ENCODE measurements around the gene PDAP1. TPM values are rescaled to one million over a fixed set of nuclear protein-coding genes. Genes with fewer than 3 reads are reported as not detected.

The PDAP1 gene
- polyA plus RNA-seq, 1 of the 3 experiments (the other 2 are of a cell fraction), result 389 TPM

DNA sequence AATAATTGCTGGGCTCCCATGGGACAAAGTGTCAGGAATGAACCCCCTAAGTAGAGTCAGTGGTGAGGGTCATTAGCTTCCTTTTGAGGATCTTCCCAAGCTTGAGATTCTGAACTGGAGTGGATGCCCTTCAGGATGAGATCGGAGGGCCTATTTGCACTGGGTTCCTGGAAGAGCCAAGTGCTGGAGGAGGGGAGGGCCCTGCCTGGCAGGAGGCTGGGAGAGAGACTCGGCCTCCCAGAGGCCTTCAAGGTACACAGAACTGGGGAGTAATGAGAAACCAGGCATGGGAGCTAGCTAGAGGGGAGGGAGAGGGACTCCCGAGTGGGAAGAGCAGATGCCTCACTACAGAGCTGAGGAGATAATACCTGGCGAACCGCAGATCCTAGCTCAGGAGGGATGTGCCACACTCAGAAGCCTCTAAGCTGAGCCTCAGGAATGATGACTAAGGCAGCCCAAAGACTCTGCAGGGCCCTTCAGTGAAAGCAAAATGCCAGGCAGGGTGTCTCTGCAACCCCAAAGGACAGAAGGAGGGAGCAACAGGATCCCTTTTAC lies 9.4 kb downstream of the PDAP1 start:
- CTCF ChIA-PET, result interaction anchor here (2.8 to 3.2 kb wide), 2 partner anchors 9 to 16 kb away, joined by 10 to 16 read pairs; partner anchors contain the start of genes BUD31 and PDAP1
- POLR2A ChIA-PET, result interaction anchor here (10.2 kb wide), 1 partner anchor 8 kb away, joined by 102 read pairs; the partner anchor contains the start of genes BUD31 and PDAP1
- peaks cover 61% of the 10 kb centered on the region for H4K20me1 ChIP-seq (ENCODE audit: insufficient read depth)

DNA sequence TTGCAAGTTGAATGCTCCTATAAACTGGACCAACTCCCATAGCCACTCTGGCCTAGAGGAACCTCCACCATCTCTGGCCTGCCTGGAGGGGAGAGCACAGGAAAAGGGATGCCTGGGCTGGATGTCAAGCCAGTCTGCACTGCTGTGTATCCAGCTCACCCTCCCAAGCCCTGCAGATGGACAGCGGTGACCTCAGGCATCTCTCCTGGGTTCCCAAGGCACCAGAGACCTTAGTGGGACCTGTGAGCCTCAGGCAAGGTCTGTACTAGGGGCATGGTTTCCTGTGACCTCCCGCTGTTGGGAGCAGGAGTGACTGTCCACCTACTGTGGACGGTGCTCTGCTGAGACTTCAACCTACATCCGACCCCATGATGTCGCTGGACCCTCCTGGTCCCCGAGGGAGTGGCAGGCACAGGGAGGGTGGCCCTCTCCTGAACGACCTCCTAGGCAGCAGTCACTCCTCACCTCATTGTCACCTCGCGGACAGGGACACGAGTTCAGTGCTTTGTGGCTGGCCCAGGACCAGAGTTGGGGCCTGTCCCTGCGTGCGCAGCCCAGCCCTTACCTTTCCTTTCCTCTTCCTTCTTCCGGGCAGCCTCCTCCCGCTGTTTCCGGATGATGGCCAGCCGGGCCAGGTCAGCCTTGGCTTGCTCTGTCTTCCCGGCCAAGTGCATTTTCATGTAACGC lies 11.0 kb downstream of the PDAP1 start:
- Histone ChIP-seq H3F3A (replicated peaks; ENCODE audit: insufficient read depth) (peaks cover 66% of the 10 kb centered on the region), H3K4me1 (ENCODE audit: control insufficient read depth in 1 of 2, insufficient read depth in 2 of 2, low read depth in 1 of 2, low read length in 1 of 2) (peaks cover 0 to 12% of the 10 kb centered on the region in 2 experiments; a peak in 1 of 4 replicates), H3K79me2 (ENCODE audit: insufficient read depth) (peaks cover 25% of the 10 kb centered on the region; the same call in 1 of the 2 replicates), H3K27me3 (ENCODE audit: insufficient read depth) (no peaks in the 10 kb centered on the region), H2AFZ (ENCODE audit: low read depth) (no peak overlapping the region), H3K9ac (no peak overlapping the region), H4K20me1 (ENCODE audit: insufficient read depth) (peaks cover 60% of the 10 kb centered on the region), H3K36me3 (replicated peaks in 1 of 2; ENCODE audit: control insufficient read depth in 1 of 2, insufficient read depth in 2 of 2, low read length in 1 of 2) (peaks cover 49 to 65% of the 10 kb centered on the region in 2 experiments), H3K4me3 (ENCODE audit: low read depth in 2 of 2, low read length in 1 of 2) (no peak overlapping the region), H3K9me2 (no peaks in the 10 kb centered on the region), H3K27ac (ENCODE audit: low read depth in 2 of 2, low read length in 1 of 2) (peak overlapping the region in 1 of 2 experiments; percentile 3; a peak in 1 of 4 replicates), H3K4me2 (no peak overlapping the region), H3K9me3 (no peaks in the 10 kb centered on the region)
- CTCF ChIA-PET, result interaction anchor here (1.2 kb wide), 1 partner anchor 10 kb away, joined by 3 read pairs; no protein-coding TSS in a partner anchor
- DNase-seq, result no peak
- 87% methylated on average over 15 of the region's 18 CpGs for WGBS (ENCODE audit: low lambda C conversion rate)
- TF ChIP-seq MXI1 (IDR thresholded peaks at IDR 0.05; ENCODE audit: low read depth, low read length), result no peak
- no peak for TF ChIP-seq TAF1 (IDR thresholded peaks at IDR 0.05; ENCODE audit: borderline replicate concordance, low read depth, low read length)
- peak; percentile 82 for TF ChIP-seq POLR2AphosphoS5 (IDR thresholded peaks at IDR 0.05; ENCODE audit: low read depth, low read length)
- TF ChIP-seq EZH2phosphoT487 (IDR thresholded peaks at IDR 0.05; ENCODE audit: borderline replicate concordance, low read depth), result no peak
- TF ChIP-seq CHD2 (IDR thresholded peaks at IDR 0.05; ENCODE audit: low read length, partially characterized antibody), result no peak
- TF ChIP-seq, protein P1, sequence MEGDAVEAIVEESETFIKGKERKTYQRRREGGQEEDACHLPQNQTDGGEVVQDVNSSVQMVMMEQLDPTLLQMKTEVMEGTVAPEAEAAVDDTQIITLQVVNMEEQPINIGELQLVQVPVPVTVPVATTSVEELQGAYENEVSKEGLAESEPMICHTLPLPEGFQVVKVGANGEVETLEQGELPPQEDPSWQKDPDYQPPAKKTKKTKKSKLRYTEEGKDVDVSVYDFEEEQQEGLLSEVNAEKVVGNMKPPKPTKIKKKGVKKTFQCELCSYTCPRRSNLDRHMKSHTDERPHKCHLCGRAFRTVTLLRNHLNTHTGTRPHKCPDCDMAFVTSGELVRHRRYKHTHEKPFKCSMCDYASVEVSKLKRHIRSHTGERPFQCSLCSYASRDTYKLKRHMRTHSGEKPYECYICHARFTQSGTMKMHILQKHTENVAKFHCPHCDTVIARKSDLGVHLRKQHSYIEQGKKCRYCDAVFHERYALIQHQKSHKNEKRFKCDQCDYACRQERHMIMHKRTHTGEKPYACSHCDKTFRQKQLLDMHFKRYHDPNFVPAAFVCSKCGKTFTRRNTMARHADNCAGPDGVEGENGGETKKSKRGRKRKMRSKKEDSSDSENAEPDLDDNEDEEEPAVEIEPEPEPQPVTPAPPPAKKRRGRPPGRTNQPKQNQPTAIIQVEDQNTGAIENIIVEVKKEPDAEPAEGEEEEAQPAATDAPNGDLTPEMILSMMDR (IDR thresholded peaks at IDR 0.05), result no peak
- POLR2A ChIA-PET, result interaction anchor here (10.2 kb wide), 1 partner anchor 10 kb away, joined by 102 read pairs; the partner anchor contains the start of genes BUD31 and PDAP1

More for the DNA sequence above, 9.4 kb downstream of the PDAP1 start:
- DNase-seq, result no peak
- H3K27me3 ChIP-seq (ENCODE audit: insufficient read depth), result no peaks in the 10 kb centered on the region
- no peaks in the 10 kb centered on the region for H3K9me3 ChIP-seq
- TF ChIP-seq MEF2A (IDR thresholded peaks at IDR 0.05; ENCODE audit: borderline replicate concordance, low read depth) (no peak), POLR2AphosphoS5 (IDR thresholded peaks at IDR 0.05; ENCODE audit: low read depth, low read length) (0 out of 2 replicates have a peak, but pooled peaks have one; percentile 14), ELF1 (IDR thresholded peaks at IDR 0.05) (peak; percentile 15; the same call in 1 of the 2 replicates), FOXM1 (IDR thresholded peaks at IDR 0.05; ENCODE audit: low read depth) (no peak)
- H3K9me2 ChIP-seq, result no peaks in the 10 kb centered on the region
- H2AFZ ChIP-seq (ENCODE audit: low read depth), result no peak overlapping the region
- no peak overlapping the region for H3K9ac ChIP-seq
- peaks cover 61% of the 10 kb centered on the region for H3F3A ChIP-seq (replicated peaks; ENCODE audit: insufficient read depth)
- H3K4me2 ChIP-seq, result no peak overlapping the region
- peaks cover 28% of the 10 kb centered on the region for H3K79me2 ChIP-seq (ENCODE audit: insufficient read depth)
- peaks cover 55 to 74% of the 10 kb centered on the region in 2 experiments for H3K36me3 ChIP-seq (replicated peaks in 1 of 2; ENCODE audit: control insufficient read depth in 1 of 2, insufficient read depth in 2 of 2, low read length in 1 of 2)
- H3K4me1 ChIP-seq (ENCODE audit: control insufficient read depth in 1 of 2, insufficient read depth in 2 of 2, low read depth in 1 of 2, low read length in 1 of 2), result peaks cover 0 to 5% of the 10 kb centered on the region in 2 experiments; a peak in 1 of 4 replicates
- peak overlapping the region in 1 of 2 experiments; percentile 21; a peak in 1 of 4 replicates for H3K27ac ChIP-seq (ENCODE audit: low read depth in 2 of 2, low read length in 1 of 2)
- 86% methylated on average over 5 of the region's 5 CpGs for WGBS (ENCODE audit: low lambda C conversion rate)
- H3K4me3 ChIP-seq (ENCODE audit: low read depth in 2 of 2, low read length in 1 of 2), result no peak overlapping the region

Measured in SK-N-SH (cell line).